ENCODE measurements around the gene MARCHF11. TPM values are rescaled to one million over a fixed set of nuclear protein-coding genes. Genes with fewer than 3 reads are reported as not detected.

MARCHF11 gene
- total and polyA plus RNA-seq, 2 of the 8 experiments (the other 6 are each of a cell fraction or from before 2014, with no cell fraction given) = 0.27 to 0.82 TPM

DNA sequence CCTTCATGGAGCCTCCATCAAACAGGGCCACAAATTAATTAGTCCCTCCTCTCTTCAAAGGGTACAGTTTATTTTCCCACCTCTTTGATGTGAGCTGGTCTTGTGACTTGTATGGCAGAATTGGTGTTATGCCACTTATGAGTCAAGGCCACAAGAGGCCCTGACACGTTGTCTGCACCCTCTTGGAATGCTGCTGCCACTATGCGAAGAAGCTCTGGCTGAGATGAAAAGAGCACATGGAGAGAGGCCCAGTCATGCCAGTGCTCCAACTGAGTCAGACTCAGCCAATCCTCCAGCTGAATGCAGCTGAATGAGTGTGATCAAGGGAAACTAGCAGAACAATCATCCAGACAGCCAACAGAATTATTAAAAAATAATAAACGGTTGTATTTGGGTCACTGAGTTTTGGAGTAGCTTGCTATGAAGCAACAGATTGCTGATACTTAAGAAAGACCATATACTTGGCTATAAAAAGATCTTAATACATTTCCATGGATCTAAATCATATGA, 128.3 kb downstream of the MARCHF11 start (continued):
- no peak for TF ChIP-seq TEAD4 (IDR thresholded peaks at IDR 0.05; ENCODE audit: low read depth, low read length)
- no peak for TF ChIP-seq BACH1 (IDR thresholded peaks at IDR 0.05; ENCODE audit: low read length)

Measured in H1 (cell line).